Activated T-helper 2 cell treated with anti-CD3 and anti-CD28 coated beads, Interferon-gamma antibody, Interleukin-2, Interleukin-4, amounts not matched to agents 10 μg/mL and 5 μg/mL and 100 μg/mL, durations not matched to agents 14 hours and 24 hours and 36 hours (primary cell): Measurements from ENCODE around the gene DCTD. TPM values are rescaled to one million over a fixed set of nuclear protein-coding genes. Genes with fewer than 3 reads are reported as not detected.

ENCODE experiments used
- DNase-seq: peaks from one replicate; pipeline ENCODE4 v3.0.0; 2021; ENCODE audit warnings: low spot score
- H3K27ac Mint-ChIP-seq: one replicate; pipeline ENCODE4 v1.8.0; 2021; ENCODE audit warnings: mixed read lengths
- H3K27me3 Mint-ChIP-seq: one replicate; pipeline ENCODE4 v1.8.0; 2021; ENCODE audit warnings: low read depth, mixed read lengths
- H3K36me3 Mint-ChIP-seq: one replicate; pipeline ENCODE4 v1.8.0; 2021; ENCODE audit warnings: low read depth, mixed read lengths
- H3K4me1 Mint-ChIP-seq: one replicate; pipeline ENCODE4 v1.8.0; 2021; ENCODE audit warnings: low read depth, mixed read lengths
- H3K4me3 Mint-ChIP-seq: one replicate; pipeline ENCODE4 v1.8.0; 2021; ENCODE audit warnings: low read depth, mild to moderate bottlenecking, moderate library complexity, mixed read lengths
- H3K9me3 Mint-ChIP-seq: one replicate; pipeline ENCODE4 v1.8.0; 2021; ENCODE audit warnings: mixed read lengths
- intact Hi-C: fragments of 100-400 bp; cut with micrococcal nuclease; formaldehyde crosslinking; loops from one replicate; pipeline ENCODE4 v1.15.1; 2023
- total RNA-seq: library from RNA; stranded (reverse); gene quantifications from 2 replicates; pipeline ENCODE4 v1.2.3, GENCODE V29; 2022

Gene DCTD
- total RNA-seq, result 121 and 133 TPM in 2 replicates

DNA sequence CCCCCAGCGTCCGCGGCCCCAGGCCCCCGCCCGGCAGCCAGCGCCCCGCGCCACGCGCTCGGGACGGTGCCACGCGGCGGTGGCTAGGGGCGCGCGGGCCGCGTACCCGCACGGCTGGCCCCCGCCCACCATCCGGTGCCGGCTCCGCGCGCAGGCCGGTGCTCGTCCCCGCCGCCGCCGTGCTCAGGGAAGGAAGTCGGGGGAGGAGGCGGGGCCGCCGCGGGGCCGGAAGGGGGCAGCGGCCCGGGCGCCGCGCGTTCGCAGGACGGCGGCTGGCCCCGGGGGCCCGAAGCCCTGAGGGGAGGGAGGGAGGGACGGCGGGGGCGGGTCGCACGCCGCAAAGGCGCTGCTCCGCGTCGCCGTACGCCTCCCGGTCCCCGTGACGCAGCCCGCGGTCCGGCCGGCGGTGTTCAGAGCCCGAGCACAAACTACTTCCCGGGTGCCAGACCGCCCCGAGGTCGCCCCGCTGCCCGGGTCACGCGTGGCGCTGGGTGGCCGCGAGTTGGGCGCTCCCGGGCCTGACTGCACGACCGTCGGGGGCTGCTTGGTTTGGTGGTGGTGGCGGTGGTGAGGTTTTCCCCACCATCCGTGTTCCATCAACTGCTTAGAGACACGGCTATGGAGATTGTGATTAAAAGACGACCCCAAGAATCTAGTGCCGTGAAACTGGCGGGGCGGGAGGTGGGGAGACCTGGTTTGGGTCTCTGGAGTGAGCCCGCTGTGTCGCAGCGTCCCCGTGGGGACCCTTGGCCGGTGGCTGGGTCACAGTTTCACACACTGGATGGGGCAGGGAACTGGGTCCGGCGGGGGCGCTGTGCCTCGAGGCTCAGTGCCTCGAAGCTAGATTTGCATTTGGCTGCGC lies at the start of gene DCTD:
DCTD (minus strand) TSS at position 205 of the 862 bp plus-strand sequence. CDS start 1,818 bp downstream, outside the sequence.
- Mint-ChIP-seq H3K4me1 (peaks cover 35% of the 10 kb centered on the region), H3K4me3 (peak within 1 kb of the TSS; percentile 92), H3K36me3 (peaks cover 32% of the 10 kb centered on the region), H3K27me3 (peaks cover 5% of the 10 kb centered on the region), H3K9me3 (no peaks in the 10 kb centered on the region), H3K27ac (peak within 1 kb of the TSS; percentile 97)
- intact Hi-C loops, result loop anchor here (1.0 to 10.0 kb wide), 7 partner anchors 57 to 1597 kb away; partner anchors contain the start of genes CDKN2AIP, RWDD4 and TRAPPC11
- DNase-seq, result peak; percentile 77

DNA sequence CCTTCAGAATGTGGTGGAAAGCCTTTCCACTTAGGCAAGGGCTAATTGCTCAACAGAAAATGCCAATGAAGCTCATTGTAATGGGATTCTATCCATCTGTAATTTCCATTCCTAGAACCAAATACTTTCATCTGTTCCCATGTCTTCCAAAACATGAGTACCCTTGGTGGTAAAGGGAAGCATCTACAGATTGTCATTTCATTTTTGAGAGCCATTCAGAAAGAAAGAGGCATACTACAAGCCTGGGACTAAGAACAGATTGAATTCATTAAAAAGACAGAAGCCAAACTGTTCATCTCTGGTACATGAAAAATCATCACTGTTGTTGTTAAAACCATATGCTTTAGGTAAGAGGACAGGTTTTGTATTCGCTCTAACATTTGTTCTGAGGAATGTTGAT lies 43.6 kb upstream of the DCTD start:
- no peaks in the 10 kb centered on the region for H3K4me1 Mint-ChIP-seq
- no peak overlapping the region for H3K27ac Mint-ChIP-seq
- intact Hi-C loops, result no loop called here
- H3K4me3 Mint-ChIP-seq, result no peak overlapping the region
- H3K9me3 Mint-ChIP-seq, result peaks cover 10% of the 10 kb centered on the region
- peaks cover 5% of the 10 kb centered on the region for H3K27me3 Mint-ChIP-seq
- no peak for DNase-seq
- H3K36me3 Mint-ChIP-seq, result no peaks in the 10 kb centered on the region

DNA sequence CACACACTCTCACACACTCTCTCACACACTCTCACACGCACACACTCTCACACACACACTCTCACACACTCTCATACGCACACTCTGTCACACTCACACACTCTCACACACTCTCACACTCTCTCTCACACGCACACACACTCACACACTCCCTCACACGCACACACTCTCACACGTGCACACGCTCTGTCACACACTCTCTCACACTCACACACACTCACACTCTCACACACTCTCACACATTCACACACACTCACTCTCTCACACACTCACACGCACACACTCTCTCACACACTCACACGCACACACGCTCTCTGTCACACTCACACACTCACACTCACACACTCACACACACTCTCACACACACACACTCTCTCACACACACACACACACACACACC lies 43.0 kb upstream of the DCTD start:
- Mint-ChIP-seq H3K36me3 (no peaks in the 10 kb centered on the region), H3K4me3 (no peak overlapping the region), H3K9me3 (peaks cover 10% of the 10 kb centered on the region), H3K27ac (no peak overlapping the region), H3K27me3 (peaks cover 3% of the 10 kb centered on the region), H3K4me1 (no peaks in the 10 kb centered on the region)
- no peak for DNase-seq
- intact Hi-C loops, result no loop called here

DNA sequence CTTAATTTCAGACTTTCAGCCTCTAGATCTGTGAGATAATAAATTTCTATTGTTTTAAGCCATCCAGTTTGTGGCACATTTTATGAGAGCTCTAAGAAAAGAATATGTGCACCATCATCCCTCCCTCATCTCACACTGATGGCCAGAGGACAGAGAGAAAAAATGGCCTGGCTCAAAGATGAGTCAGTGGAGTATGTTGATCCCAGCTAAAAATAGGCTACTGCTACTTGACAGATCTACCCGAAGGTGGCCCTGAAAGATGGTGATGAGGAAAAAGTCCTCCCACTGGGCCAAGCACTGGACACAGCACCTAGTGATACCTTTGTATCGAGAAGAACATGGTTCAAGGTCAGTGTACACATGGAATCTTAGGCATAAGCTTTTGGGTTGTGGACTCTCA lies 38.2 kb upstream of the DCTD start:
- no peak for DNase-seq
- Mint-ChIP-seq H3K9me3 (peaks cover 10% of the 10 kb centered on the region), H3K36me3 (no peaks in the 10 kb centered on the region), H3K27ac (no peak overlapping the region), H3K27me3 (no peaks in the 10 kb centered on the region), H3K4me1 (no peaks in the 10 kb centered on the region), H3K4me3 (no peak overlapping the region)
- intact Hi-C loops, result no loop called here

DNA sequence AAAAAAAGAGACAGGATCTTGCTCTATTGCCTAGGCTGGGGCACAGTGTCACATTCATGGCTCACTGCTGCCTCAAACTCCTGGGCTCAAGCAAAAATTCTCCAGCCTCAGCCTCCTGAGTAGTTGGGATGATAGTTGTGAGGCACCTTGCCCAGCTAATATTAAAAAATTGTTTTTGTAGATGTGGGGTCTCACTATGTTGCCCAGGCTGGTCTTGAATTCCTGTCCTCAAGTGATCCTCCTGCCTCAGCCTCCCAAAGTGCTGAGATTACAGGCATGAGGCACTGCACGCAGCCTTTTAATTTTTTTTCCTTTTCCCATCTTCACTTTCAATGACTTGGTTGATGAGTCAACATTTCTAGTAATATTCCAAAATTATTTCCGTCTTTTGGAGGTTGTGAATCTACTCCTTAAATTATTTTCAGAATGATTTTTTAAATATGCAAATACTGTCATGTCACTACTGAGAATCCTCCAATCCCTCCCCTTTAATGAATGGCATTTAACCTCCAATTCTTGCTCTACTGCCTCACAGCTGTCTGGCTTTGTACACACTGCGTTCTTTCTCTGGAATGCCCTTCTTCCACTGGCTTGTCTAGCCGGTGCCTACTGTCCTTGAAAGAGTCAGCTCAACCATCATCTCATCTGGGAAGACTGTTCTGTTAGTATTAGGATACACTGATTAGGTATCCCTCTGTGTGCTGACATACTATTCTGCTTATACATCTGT lies 27.5 kb upstream of the DCTD start:
- intact Hi-C loops, result no loop called here
- no peaks in the 10 kb centered on the region for H3K9me3 Mint-ChIP-seq

DNA sequence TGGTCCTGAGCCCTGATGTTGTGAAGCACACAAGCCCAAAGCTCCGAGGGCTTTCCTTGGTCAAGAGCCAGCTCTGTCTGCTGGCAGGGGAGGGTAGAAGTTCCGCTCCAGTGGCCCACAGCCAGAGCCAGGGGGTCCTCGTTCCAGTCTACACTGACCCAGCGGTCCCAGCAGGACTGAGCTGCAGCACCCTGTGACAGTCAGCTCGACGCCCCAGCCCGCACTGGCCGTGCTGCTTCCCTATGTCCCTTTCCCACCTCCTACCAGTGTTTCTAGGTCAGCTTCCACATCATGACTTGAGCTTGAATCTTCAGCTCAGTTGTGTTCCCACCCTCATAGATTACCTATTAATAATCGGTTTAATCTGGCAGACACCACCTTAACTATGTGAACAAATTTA lies 22.5 kb upstream of the DCTD start:
- Mint-ChIP-seq H3K9me3 (no peaks in the 10 kb centered on the region), H3K27ac (no peak overlapping the region), H3K4me3 (no peak overlapping the region), H3K4me1 (no peaks in the 10 kb centered on the region), H3K36me3 (no peaks in the 10 kb centered on the region), H3K27me3 (peaks cover 7% of the 10 kb centered on the region)
- intact Hi-C loops, result no loop called here
- DNase-seq, result no peak

More for the DNA sequence above, 27.5 kb upstream of the DCTD start:
- Mint-ChIP-seq H3K4me3 (no peak overlapping the region), H3K36me3 (no peaks in the 10 kb centered on the region), H3K27me3 (peaks cover under 1% of the 10 kb centered on the region), H3K27ac (no peak overlapping the region), H3K4me1 (no peaks in the 10 kb centered on the region)
- no peak for DNase-seq

DNA sequence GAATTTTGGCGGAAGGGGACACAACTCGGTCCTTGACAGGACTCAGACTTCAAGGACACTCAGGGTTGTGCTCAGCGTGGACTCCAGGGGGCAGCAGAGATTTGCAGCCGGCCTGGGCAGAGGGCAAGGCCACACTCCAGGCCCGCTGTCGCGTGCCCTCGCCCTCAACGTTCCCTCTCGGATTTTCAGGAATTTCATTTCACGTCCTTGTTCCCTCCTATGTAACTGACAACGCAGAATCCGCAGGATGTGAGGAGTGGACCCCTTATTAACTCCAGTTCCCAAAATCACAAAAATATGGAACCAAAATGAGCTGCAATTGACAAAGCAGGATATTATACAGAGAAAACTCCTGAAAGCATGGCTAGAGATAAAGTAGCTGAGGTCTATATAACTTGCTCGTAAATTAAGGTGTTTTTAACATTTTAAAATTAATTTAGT lies 21.0 kb upstream of the DCTD start:
- DNase-seq, result peak; percentile 44
- H3K27me3 Mint-ChIP-seq, result peaks cover 11% of the 10 kb centered on the region
- H3K36me3 Mint-ChIP-seq, result no peaks in the 10 kb centered on the region
- intact Hi-C loops, result loop anchor here (1.0 kb wide), 2 partner anchors 135 to 324 kb away; no protein-coding TSS in a partner anchor
- no peaks in the 10 kb centered on the region for H3K9me3 Mint-ChIP-seq
- no peak overlapping the region for H3K27ac Mint-ChIP-seq
- H3K4me3 Mint-ChIP-seq, result no peak overlapping the region
- no peaks in the 10 kb centered on the region for H3K4me1 Mint-ChIP-seq

DNA sequence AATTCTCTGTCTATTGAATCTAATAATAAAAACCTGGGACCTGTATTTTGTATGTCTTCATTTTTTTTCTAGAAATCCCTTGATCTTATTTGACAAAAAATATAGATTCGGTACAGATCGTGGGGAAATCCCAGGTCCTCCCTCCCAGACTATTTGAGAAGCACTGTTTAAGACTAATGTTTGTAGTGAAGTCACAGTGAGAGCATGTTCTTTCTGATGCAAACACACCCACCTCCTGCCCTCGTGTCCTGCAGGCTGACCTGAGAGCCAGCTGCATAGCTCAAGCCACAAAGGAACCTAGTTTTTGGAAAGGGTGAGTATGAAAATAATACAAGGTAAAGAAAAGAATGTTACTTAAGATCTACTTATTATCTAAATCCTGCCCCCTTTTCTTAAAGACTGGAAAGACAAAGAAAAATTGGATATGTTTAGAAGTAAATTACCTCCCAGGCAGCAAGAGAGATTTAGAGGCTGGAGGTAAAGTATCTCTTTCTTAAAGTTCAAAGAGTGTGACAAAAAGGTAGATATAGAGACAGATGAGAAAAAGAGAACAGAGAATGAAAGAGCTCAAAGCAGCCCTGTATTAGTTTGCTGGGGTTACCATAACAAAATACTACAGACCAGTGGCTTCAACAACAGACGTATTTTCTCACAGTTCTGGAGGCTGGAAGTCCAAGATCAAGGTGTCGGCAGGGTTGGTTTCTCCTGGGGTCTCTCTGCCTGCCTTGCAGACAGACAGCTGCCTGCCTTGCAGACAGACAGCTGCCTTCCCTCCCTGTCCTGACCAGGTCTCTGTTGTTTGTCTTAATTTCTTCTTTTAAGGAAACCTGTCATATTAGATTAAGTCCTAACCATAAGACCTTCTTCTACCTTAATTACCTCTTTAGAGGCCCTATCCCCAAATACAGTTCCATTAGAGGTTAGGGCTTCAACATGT lies 20.4 kb upstream of the DCTD start:
- no peaks in the 10 kb centered on the region for H3K36me3 Mint-ChIP-seq
- no peak overlapping the region for H3K27ac Mint-ChIP-seq
- no peaks in the 10 kb centered on the region for H3K9me3 Mint-ChIP-seq
- no peaks in the 10 kb centered on the region for H3K4me1 Mint-ChIP-seq
- DNase-seq, result no peak
- no peak overlapping the region for H3K4me3 Mint-ChIP-seq
- H3K27me3 Mint-ChIP-seq, result peaks cover 13% of the 10 kb centered on the region
- intact Hi-C loops, result loop anchor here (1.0 kb wide), 2 partner anchors 136 to 325 kb away; no protein-coding TSS in a partner anchor

DNA sequence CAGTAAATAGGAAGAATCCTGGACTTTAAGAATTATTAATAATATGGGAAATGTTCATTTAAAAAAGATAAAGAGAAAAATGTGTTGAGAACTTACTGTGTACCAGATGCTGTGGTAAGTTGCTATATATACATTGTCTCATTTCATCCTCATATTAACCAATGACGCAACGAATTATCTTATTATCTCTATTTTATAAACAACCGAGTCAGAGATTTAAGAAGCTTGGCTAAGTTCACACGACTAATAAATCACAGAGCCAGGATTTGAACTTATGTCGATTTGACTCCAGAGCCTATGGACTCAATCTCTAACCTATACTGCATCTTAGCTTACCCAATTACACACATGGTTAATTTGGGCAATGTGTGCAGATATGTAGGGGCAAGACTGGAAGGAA lies 15.5 kb upstream of the DCTD start:
- no peaks in the 10 kb centered on the region for H3K36me3 Mint-ChIP-seq
- no peak overlapping the region for H3K27ac Mint-ChIP-seq
- no peaks in the 10 kb centered on the region for H3K4me1 Mint-ChIP-seq
- H3K27me3 Mint-ChIP-seq, result peaks cover 16% of the 10 kb centered on the region
- H3K9me3 Mint-ChIP-seq, result no peaks in the 10 kb centered on the region
- intact Hi-C loops, result no loop called here
- DNase-seq, result no peak
- no peak overlapping the region for H3K4me3 Mint-ChIP-seq

DNA sequence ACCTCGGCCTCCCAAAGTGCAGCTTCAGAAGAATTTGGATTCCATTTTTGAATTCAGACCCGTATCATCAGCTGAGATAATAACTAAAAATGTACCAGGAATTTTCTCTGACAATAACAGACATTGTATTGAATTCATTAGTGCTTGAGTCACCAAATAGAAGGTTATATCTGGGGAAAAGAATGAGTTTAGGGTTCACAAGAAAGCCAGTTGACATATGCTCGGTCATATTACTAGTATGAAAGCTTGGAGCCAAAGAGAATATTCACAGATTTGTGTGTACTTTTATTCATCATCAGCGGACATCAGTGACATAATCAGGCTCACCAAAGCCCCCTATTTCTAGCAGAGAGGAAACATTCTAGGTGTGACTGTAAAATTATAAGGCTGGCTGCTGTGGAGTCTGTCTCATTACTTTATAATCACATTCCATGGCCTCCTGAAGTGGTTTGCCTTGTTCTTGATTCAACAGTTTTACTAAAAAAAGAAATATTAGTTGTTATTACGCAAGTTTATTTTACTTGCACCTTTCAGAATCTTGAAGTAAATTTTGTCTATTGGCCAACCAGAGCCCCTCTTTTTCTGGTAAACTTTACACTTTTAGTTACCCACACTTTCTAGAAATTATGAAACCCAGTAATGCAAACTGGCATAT lies 14.6 kb upstream of the DCTD start:
- no peak for DNase-seq
- intact Hi-C loops, result no loop called here
- Mint-ChIP-seq H3K9me3 (no peaks in the 10 kb centered on the region), H3K36me3 (no peaks in the 10 kb centered on the region), H3K27ac (no peak overlapping the region), H3K4me1 (no peaks in the 10 kb centered on the region), H3K27me3 (peaks cover 12% of the 10 kb centered on the region), H3K4me3 (no peak overlapping the region)

DNA sequence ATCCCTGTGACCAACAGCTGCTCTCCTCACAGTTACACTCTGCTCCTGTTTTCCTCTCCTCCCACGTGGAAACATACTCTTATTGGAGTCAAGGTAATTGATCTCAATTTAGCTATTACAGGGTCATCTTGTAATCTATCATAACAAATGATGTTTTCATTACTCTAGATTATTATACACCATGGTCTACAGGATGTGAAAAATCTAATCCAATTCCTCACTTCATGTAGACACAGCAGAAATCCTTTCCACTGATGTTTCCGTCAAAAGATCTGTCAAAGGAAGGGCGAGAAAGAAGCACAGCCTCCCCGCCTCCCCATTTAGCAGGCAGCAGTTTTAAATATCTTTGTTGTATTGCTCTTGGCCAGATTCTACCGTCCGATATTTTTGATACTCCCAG lies 13.7 kb upstream of the DCTD start:
- peaks cover 12% of the 10 kb centered on the region for H3K27me3 Mint-ChIP-seq
- H3K36me3 Mint-ChIP-seq, result no peaks in the 10 kb centered on the region
- intact Hi-C loops, result no loop called here
- H3K9me3 Mint-ChIP-seq, result no peaks in the 10 kb centered on the region
- H3K27ac Mint-ChIP-seq, result no peak overlapping the region
- no peaks in the 10 kb centered on the region for H3K4me1 Mint-ChIP-seq
- no peak for DNase-seq
- H3K4me3 Mint-ChIP-seq, result no peak overlapping the region

DNA sequence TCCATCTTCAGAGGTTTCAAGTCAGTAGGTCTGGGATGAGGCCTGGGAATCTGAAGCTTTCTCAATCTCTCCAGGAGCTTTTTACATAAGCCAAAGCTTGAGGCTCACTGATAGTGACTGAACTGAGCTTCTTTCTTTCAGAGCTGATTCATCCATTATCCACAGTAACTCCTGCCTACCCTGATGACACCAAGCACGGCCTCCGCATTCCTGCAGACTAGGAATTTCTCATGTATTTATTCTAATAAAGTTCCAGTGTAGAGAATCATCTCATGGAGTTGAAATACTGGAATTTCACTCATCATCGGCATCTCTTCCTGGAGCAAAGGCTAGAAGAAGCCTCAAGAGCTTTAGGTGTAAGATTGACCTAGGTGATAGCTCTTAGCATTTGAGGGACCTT lies 12.1 kb upstream of the DCTD start:
- no peak for DNase-seq
- Mint-ChIP-seq H3K36me3 (no peaks in the 10 kb centered on the region), H3K4me3 (no peak overlapping the region), H3K4me1 (no peaks in the 10 kb centered on the region), H3K27ac (no peak overlapping the region), H3K27me3 (peaks cover 18% of the 10 kb centered on the region), H3K9me3 (no peaks in the 10 kb centered on the region)
- intact Hi-C loops, result loop anchor here (5.0 kb wide), 1 partner anchor 1787 kb away; no protein-coding TSS in a partner anchor
